HEK293T (cell line): ENCODE measurements around the gene IDH3A.

ENCODE experiments used
- HDGF ChIP-seq: fragments of 450-650 bp; IDR thresholded peaks from 2 replicates; pipeline ENCODE4 v1.6.1; 2017; ENCODE audit warnings: antibody characterized with exemption, borderline replicate concordance
- NFRKB ChIP-seq: fragments of 450-650 bp; IDR thresholded peaks from 2 replicates; pipeline ENCODE4 v1.6.1; 2016; ENCODE audit warnings: mild to moderate bottlenecking, moderate library complexity
- ZNF384 ChIP-seq: fragments of 450-650 bp; IDR thresholded peaks from 2 replicates; pipeline ENCODE4 v1.6.1; 2016

DNA sequence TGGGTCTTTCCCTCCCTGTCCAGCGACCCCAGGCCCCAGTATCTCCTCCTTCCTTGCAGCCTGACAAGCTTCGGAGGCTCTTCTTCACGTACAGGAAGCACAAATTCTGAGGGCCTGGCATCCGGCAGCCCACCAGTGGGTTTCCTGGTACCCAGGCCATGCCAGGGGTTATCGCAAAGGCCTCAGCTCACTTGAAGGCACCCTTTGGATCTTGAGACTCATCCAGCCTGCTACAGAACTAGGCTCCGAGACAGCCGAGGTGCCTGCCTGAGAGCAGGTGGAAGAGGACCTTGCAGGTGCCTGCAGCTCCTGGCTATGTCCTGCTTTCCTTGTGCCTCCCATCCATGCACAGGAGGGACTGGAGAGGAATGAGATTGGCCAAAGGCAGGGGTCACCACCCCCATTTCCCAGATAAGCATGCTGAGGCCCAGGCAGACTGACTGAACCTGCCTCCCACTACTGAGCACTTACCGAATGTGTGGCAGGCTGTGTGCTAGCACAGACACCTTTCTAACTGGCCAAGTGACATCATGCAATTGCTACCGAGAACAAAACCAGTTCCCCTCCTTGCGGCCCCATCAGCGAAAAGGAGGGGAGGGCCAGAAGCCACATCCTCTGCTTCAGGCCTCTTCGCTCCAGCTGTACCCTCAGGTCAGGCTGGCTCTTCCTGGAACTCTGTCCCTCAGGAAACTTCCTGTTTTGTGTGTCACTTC, 45.6 kb upstream of the IDH3A start:
- TF ChIP-seq NFRKB (no peak), HDGF (no peak), ZNF384 (no peak)
